Measurements from ENCODE around the gene MASP1.

The MASP1 gene

DNA sequence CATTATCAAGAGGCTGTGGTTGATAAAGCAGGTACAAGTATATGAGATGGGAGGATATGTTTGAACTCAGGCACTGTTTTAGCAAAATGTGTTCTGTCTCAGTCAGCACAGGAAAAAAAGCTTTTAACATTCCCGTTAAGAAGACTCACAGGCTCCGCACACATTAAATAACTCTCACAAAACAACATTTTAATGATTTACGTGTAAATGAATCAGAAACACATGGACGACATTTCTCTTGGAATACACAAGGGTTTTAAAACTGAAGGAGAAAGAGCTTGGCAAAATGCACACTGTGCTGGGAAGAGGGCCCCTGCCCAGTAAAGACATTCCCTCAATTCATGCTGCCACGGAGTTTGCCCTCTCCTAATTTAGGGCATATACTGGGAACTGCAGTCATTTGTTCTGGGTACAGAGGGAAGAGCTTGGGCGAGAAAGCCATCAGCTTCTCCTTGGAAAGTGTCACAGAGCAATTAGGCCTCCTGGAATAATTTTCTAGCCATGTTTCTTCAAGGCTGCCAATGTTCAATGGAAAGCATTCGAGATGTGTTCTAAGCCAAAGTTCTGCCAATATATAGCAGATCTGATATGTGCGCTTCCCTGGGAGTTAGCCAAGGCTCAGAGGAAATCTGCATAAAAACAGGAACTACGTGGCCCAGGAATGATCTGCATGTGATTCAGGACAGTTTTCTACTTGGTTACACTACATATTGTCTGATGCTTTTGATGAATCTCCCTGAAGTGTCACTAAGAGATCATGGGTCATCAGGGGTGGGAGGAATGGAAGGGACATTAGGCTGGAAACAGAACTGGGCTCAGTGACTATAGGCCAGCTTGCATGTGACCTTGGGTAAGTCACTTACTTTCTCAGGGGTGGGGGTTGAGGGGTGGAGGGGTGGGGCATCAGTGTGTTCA is 2.2 kb upstream of the MASP1 start:
- no peak for DNase-seq (ENCODE audit: low read depth, low spot score)

DNA sequence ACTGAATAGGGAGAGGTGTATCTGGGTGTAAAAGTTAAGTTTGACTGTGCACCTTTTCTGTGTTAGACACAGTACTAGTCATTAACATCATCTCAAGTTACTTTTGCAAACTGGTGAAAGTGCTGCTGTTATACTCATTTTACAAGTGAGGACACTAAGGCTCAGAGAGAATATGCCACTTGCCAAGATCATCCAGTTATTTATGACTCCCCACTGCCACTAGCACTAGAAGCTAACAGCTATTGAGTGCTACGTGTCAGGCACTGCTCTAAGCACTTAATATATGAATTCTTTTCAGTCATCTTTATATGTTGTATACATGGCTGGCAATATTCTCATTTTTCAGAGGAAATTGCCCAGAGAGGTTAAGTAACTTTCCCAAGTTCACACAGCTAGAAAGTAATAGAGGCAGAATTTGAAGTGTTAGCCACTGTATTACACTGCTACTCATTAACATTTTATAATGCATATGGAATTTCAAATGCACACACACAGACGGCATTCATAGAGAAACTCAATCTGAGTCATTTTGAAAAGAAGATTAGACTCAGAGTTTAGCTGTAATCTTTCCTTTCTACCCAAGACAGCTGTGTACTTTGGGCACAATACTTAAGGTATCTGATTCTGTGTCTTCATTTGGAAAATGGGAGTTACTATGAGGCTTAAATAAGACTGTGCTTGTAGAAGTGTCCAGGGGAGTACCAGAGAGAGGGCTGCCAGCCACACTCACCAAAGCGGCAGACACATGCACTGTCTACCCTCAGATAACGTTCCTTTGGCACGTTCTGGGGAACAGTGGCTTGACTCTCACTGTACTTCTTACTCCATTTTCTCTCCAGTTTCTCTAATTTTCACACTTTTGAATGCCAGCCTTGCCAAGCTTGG is 1.3 kb upstream of the MASP1 start:
- DNase-seq (ENCODE audit: low read depth, low spot score), result no peak

DNA sequence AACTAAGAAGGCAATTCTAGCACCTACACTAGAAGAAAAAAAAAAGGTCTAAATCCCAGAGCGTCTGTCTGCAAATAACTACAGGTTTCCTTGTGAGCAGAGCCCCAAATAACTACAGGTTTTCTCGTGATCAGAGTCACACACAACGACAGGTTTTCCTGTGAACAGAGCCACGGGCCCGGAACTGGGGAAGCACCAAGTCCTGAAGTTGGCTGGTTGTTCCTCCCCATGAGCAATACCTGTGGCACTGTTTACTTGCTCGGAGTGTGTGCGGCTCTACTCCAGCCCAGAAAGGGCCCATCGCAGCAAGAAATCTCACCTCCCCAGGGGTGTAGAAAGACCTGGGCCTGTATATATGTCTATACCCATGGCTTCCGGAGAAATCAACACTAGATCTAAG is 644 bp upstream of the MASP1 start:
- DNase-seq (ENCODE audit: low read depth, low spot score), result no peak

DNA sequence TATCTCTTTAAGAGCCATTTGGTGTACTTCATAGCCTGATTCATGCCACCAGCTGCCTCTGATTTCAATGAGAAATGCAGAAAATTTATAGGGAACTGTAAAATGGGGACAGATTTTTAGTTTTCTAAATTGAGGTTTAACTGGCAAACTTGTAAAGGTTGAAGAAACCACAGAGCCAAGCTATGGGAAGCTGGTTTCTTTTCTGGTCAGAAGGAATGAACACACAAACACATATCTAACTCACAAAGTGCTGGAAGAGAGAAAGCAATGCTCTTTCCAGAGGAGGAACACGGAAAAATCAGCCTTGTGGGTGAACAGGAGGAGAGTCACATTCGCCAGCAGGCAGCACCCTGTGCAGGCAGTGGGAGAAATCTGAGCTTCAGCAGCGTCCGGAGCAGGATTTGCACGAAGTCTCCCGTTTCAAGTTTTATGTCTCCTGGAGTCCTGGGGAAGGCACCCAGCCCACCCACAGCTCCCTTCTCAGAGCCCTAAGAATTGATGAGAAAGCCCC is 481 bp downstream of the MASP1 start:
- DNase-seq (ENCODE audit: low read depth, low spot score), result peak; percentile 64

DNA sequence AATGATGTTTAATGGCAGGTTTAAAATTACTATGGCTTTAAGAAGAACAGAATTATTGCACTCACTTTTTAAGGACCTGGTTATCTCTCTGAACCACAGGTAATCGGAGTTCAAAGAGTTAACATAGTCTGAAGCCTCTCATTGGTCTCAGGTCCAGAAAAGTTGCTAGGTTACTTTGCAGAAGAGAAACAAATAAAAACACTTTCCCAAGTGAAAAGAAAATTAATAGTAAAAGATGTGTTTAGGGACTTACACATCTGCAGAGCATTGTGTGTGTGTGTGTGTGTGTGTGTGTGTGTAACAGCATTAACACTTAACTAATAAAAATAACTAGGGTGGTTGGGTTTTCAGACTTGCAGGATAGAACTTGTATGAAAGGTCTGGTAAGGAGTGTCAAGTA is 1.0 kb downstream of the MASP1 start:
- DNase-seq (ENCODE audit: low read depth, low spot score), result no peak

DNA sequence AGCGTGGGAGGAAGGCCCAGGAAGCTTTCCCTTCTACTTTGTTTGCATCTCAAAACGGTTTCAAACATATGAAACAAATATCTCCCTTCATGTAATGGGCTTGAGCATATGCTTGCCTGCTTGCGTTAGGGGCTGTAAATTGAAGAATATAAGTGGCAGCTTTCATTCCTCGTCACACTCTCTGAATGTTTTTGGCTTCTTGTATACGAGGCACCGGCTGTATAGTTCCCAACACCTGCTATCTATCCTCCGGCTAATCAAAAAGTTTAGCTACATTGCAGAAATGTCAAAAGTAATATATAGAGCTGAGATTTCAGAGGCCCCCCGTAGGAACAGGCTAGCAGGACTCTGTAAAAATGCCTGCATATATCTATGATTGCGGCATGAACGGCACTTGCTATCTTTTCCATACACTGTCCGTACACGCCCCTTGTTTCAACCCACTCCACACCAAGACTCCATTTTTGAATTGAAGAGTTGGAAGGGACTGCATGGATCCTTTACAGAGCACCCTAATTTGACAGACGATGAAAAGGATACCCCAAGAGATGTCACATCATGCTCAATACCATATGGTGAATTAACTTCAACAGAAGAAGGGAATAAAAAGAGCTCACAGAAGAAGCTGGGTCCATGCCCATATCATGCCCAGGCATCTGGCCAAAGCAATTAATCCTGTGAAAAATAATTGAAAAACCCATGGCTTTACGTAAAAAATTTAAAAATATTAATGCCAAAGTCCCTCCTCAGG is 2.5 kb downstream of the MASP1 start:
- no peak for DNase-seq (ENCODE audit: low read depth, low spot score)

DNA sequence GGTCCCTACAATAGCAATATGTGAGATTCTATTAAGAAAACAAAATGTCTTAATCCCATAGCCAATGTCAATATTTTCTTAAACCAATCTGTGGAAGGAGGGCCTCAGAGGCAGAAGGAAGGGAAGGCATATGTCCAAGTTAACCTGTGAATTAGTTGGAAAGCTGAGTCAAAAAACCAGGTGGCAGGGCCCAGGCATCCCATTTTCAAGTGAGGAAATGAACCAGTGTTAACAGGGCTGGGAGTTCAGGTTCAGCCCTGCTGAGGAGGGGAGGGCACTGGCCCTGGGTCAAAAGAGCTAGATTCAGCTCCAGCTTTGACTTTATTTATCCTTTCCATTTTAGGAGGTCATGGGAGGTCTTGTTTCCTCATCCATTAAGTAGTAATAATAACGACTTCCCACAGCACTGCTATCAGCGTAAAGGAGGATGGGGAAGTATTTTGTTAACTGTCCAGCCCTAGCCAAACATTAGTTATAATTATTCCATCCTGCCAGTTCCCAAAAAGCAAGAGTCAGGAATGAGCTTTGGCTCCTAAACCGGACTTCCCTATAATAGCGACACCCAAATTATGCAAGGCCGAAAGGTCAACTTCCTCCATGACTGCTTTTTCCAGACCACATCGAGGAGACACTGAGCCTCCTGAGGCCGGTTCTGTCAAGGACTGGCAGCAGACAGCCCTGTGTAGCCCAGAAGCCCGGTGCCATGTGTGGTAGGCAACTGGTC is 3.2 kb downstream of the MASP1 start:
- DNase-seq (ENCODE audit: low read depth, low spot score), result no peak

DNA sequence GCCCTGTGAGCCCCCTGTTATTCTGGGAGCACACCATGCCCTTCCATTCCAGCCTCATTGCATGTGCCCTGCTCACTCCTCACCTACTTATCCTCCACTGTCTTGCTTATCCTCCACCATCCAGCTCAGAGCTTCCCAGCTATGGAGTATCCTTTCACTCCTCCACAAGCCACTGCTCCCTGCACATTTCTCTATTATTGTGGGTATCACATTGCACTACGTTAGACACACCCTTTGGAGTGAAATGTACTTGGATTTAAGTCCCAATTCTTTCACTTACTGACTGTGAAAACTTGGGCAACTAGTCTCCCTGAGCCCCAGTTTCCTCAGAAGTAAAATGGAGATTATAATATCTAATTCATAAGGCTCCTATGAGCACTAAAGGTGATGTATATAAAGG is 4.3 kb downstream of the MASP1 start:
- DNase-seq (ENCODE audit: low read depth, low spot score), result no peak

DNA sequence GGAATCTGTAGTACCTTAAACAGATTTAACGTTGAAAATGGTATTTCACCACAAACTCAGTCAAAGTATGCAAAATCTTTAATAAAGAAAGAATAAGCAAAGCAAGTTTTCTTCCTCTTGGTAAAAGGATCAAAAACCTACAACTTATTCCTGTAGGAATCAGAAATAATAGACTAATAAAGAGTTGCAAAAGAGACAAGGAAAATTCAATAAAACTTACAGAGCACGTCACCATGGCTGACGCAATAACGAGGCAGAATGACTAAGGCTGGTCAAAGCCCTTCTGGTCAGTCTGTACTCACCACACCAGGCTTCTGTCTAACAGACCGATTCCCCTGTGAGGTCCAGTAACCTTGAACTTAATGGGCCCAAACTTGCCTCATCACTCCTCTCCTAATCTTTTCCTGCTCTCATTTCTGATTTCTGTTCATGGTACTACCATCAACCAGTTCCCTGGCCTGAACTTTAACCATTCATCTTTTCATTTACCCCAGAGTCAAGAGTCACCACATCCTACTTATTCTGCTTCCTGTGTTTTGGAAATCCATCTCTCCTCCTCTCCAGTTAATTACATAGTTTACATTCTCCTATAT is 5.0 kb downstream of the MASP1 start:
- no peak for DNase-seq (ENCODE audit: low read depth, low spot score)

DNA sequence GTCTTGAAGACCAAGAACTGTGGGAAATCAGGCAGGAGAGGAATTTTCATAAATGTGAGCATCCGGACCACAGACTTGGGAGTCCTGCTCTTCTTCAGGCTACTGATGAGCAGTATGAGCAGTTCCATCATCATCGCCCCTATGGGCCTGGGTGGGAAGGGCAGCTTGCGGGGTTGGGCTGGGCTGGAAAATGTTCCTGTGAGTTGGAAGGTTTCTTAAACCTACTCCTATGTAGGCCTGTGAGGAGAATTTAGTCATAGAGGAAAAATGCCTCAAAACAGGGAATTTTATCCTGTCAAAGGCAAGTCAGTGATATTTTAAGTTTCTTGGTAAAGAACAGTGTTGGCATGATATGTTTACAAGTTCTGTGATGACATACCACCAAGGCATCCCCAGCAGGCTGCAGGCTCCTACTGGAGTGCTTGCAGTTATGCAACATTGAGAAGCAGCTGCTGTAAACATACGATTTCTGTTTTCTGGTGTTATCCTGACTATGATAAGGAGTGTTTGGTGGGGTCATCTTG is 10.3 kb downstream of the MASP1 start:
- no peak for DNase-seq (ENCODE audit: low read depth, low spot score)

DNA sequence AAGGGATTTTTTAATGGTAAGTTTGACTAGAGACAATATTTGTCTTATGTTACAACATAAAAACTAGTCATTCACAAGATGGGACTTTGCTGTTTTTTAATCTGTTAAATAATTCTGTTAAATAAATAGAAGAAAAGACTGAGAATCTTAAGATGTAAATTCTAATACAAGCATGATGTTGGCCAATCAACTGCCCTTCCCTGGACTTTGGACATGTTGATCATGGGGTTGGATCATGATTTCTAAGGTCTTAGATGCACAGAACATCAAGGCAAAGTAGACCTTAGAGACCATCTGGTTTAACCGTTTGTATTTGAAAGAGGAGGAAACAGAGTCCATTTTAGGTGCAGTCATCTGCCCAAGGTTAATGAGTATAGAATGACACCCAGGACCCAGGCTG is 10.9 kb downstream of the MASP1 start:
- DNase-seq (ENCODE audit: low read depth, low spot score), result no peak

DNA sequence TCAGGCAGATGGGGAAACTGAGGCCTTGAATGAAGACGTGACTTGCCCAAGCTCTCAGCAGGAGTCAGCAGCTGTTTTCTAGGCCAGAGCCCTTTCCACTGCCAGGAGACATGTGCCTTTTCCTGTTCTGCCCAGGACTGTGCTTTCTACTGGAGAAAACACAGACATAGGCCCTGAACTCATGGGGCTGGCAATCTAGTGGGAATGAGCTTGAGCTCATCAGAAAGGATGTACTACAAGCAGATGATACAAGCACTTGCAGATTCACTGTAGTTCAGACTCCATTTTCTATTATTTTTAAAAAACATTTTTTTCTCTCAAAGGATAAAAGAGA is 14.4 kb downstream of the MASP1 start:
- no peak for DNase-seq (ENCODE audit: low read depth, low spot score)

DNA sequence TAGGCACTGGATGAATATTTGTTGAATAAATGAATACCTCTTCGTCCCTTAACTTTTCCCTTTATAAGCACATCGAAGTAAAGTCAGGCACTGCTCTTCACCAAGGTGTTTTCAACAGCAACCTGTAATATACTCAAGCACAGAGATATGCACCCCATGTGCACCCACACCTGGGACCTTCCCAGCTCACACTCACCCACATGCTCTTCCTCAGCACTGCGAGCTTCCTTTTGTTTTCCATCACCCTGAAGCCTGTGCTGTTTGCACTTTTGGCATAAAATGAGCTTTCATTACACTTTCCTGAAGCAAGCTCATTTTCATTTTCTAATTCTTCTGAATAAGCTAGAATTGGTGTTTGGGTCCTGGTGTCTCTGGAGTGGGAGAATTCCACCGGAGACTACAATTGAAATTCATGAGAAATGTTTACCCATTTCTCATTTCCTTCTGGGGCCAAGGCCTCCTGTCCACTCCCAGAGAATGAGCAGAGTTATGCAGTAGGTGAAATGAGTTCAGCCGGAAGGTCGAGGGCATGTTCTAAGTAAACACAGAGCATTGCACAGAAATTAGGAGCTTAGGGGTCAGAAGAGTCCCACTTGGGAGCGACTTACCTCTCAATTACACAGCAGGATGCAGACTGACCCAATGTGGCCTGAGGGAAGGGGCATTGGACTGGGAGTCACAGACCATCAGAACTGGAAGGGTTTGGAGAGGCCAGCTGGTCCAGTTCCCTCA is 15.0 kb downstream of the MASP1 start:
- DNase-seq (ENCODE audit: low read depth, low spot score), result no peak

DNA sequence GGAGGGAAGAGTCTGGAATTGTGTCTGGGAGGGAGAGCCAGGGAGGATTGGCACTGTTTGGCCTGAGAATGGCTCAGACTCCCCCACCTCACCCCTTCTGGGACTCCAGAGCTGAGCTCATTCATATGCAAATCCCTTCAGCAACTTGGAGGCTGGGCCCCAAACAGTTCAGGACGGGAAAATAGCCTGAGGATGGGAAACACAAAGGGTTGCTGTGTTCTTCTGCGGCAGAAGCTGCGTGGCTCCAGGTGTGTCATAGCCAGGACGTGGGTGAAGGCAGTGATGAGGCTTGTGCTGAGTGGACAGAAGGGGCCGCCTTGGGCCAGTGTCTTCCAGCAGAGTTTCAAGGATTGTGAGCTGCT is 16.6 kb downstream of the MASP1 start:
- peak; percentile 61 for DNase-seq (ENCODE audit: low read depth, low spot score)

DNA sequence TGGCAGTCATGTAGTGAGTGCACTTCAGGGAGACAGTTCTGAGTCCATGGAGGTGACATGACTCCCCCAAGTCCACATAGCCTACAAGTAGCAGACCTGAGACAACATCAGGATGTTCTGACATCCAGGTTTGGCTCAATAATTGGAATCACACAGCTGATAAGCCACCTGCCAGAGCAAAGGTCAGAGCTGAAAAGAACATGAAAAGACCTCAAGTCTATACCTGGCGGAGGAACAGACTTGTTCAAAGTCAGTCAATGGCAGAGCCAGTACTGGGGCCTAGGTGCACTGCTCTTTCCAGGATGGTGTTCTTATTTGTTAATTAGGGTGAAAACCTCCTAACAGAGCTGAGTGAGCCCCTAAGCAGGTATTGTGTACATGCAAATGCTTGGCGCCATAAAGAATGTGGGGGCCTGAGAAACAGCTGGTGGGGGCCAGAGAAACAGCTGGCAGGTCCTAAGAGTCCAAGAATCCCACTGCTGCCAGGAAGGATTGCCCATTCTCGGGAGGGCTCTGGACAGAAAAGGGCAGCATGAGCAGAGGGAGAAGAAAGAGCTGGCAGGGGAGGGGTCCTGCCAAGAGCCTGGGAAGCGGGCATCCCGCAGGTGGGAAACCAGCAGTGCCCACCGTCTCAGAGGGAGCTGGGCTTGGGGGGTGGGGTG is 17.1 kb downstream of the MASP1 start:
- no peak for DNase-seq (ENCODE audit: low read depth, low spot score)

DNA sequence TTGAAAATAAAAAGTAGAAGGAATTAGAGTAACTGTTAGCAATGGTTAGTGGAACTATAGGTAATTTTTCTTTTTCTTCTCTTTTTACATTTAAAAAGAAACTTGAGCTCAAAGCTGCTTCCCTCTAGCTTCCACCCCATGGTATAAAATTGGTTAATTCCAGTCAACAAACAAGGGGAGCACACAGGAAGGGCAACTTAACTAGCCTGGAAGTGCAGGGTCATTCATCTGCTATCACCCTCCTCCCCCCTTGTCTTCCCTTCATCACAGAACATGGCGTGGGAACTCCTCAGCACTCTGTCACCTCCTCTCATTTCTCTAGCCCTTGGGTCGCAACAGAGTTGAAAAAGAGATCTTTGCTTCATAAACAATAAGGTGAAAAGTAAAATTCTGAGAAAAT is 20.0 kb downstream of the MASP1 start:
- no peak for DNase-seq (ENCODE audit: low read depth, low spot score)

DNA sequence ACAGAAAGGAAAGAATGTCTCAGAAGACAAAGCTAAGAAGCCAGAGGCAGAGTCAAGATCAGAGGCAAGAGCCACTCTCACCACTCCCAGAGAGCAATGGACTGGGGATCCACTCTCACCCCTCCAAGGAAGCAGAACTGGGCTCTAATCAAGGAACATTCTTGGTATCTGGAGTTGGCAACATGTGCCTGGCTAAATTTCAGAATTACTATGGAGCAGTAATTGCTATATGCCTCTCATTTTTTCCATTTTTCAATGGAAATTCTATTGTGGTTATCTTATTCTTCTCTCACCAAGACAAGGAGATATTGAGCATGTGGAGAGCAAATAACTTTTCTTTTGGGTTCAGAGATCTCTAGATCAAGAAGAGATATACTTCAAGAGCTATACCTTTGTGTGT is 22.1 kb downstream of the MASP1 start:
- no peak for DNase-seq (ENCODE audit: low read depth, low spot score)

DNA sequence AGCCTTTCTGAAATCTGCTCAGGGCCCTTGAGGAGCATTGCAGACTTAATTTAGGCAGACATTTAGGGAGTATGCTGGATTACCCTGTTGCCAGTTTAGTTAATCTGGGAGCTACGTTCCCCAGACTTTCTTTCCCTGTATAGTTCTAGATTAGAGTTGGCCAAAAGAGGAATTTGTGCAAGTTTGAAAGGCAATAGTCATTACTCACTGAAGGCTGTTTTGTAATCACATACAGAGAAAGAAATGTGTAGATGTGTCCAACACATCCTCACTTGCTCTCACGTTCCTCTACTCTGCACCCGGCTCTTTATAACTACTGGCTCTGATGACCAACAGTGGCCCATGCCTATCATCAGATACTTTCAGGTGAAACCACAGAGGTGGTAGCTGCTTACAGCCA is 24.2 kb downstream of the MASP1 start:
- no peak for DNase-seq (ENCODE audit: low read depth, low spot score)

DNA sequence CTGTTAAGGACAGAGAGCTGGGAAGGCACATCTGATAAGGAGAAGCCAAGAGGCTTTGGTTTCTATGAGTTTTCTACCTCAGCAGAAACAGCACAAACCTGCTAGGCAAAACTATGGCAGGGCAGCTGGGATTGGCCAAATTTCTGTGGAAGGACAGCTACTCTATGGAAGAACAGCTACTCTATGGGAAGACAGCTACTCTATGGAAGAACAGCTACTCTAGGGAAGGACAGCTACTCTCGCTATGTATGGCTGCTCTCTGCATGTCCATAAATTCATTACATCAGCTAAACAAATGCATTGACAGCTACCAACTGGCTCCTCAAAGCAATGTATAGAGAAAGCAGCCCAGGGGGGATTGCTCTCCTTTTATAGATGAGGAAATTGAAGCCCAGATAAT is 24.8 kb downstream of the MASP1 start:
- DNase-seq (ENCODE audit: low read depth, low spot score), result no peak
